NCI-H2196 (cell line): ENCODE results near the gene JMJD1C.
"Not testable (repeated sequence)": the region's sequence is repeated elsewhere in the genome, so short reads cannot be mapped to it uniquely, and the experiment has no call there.

ENCODE experiments used
- DNase-seq: peaks from one replicate; lab custom pipeline; 2025; ENCODE audit not compliant: unreplicated experiment; lab: John Stamatoyannopoulos, UW

The JMJD1C gene

DNA sequence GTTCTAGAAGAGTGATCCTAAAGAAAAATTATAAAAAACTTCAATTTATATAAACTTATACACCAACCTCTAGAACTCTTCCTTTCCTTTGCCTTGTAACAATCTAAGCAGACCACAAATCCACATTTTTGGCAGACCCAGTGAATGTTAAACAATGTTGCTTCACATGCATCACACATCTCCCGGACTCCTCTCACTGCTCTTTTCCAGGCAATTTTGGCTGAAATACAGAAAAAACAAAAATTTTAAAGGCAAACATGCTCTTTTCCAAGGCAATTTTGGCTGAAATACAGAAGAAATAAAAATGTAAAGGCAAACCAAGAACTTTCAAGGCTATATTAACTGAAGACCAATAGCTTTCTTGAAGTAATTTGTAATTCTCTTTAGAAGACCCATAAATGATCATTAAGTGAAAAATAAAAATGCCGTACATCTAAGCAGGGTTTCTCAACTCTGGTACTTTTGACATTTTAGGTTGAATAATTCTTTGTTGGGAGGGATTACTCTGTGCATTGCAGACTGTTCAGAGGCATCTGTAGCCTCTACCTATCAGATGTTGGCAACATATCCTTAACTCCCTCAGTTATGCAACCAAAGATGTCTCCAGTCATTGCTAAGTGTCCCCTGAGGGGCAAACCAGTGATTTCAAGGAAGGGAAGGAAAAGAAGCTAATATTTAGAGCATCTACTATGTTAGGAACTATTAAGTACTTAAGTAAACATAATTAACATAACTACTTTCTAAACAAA, 268.3 kb downstream of the JMJD1C start:
- no peak for DNase-seq

DNA sequence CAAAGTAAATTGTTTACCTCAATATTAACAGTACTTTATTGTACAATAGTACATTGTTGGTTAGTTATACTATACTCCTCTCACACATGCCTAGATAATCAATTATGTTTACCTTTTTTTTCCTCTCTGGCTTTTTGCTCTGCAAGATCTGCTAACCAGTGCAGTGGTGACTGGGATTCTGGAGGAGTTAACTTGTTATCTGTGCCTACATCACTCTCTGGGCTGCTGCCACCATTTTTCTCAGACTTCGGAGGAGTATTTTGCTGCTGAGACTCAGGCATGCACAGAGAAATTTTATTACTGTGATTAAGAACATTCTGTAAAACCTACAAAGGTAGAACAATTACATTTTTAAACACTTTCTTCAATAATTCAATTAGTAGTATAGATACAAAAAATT, 273.0 kb downstream of the JMJD1C start:
- no peak for DNase-seq

DNA sequence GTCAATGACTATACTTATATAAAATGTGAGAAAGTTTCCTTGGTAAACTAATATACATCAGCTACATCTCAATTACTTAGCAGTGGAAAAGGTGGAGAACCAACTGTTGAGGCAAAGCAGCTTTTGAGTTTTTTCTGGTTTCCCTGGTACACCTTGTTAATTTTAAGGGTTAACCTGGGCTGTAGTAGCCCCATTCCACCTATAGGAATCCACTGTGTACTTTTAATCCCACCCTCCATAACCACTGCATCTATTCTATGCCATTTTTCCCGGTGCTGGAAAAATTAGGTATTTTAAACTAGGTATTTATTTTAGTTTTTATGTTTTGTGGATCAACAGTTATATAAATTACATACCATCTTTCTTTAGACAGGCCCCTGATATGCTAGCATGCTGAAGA, 290.2 kb downstream of the JMJD1C start:
- DNase-seq, result no peak

DNA sequence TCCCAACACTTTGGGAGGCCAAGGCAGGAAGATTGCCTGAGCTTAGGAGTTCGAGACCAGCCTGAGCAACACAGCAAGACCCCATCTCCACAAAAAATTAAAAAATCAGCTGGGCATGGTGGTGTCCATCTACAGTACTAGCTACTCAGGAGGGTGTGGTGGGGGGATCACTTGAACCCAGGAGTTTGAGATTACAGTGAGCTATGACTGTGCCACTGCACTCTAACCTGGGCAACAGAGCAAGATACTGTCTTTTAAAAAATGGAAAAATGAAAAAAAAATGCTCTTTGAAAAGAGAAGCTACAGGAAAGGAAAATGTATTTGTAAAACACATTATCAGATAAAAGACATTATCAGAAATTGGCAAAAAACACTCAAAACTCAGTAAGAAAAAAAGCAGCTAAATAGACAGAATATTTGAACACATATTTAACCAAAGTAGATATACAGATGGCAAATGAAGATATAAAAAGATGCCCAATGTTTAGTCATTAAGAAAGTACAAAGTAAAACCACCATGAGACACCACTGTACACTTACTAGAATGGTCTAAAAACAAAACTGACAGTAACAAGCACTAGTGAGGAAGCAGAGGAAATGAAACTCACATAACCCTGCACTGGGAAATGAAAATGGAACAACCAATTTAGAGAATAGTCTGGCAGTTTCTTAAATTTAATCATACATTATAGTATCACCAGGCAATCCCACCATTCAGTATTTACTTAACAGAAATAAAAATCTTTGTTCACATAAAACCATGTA, 292.1 kb downstream of the JMJD1C start:
- DNase-seq, result no peak

DNA sequence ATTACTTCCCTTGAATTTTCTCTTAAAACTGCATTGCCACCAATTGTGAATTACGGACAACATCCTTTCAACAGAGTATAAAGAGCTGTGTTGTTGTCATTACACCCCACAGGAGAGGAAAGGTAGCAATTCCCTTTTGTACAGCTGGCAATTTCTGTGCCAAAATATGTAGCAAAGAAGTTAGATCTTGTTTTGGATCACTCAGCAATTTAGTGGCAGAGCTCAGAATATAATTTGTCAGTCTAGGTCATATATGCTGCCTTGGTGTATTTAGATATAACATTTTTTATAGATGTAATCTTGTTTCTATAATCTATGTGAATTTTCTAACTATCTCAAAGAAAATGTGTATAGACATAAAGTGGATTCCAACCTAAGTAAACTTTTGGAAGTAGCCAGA, 293.9 kb downstream of the JMJD1C start:
- DNase-seq, result no peak

DNA sequence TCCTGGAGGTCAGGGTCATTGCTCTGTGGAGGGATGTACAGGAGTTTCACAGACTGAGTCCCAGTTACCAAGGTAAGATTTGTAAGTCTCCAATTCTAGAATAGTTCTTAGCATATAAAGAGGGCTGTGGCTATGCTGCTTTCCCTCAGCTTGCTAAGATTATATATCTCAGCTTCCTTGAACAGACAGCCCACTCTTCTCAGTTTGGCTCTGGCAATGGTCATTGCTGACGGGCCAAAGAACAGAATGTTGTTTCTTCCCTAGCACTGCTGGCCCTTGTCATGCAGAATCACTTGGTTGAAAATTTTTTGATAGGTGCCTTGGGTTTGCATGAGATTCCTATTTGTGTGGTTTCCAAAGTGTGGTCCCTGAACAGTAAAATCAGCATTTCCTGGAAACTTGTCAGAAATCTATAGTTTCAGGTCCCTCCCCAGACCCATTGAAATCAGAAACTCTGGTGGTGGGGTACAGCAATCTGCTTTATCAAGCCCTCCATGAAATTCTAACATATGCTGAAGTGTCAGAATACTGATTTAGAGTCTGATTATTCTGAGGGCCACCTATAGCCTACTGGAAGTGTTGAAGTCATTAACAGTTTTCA, 294.4 kb downstream of the JMJD1C start:
- DNase-seq, result no peak

DNA sequence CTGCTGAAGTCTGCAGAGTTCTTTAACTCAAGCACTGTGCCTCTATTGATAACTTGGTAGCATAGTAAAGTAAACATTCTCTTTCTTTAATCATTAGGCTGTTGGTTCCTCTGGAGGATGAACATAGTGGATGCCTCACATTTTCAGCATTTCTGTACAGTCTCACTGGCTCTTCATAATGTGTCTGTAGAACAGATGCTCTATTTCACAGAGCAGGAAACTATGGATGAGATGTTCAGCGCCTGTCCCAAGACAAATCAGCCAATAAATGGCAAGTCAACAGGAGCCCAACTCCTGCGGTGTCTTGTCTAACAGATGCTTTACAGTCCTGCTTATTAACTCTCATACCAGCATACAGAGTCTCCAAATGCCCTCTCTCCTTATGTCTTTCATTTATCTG, 296.2 kb downstream of the JMJD1C start:
- no peak for DNase-seq

DNA sequence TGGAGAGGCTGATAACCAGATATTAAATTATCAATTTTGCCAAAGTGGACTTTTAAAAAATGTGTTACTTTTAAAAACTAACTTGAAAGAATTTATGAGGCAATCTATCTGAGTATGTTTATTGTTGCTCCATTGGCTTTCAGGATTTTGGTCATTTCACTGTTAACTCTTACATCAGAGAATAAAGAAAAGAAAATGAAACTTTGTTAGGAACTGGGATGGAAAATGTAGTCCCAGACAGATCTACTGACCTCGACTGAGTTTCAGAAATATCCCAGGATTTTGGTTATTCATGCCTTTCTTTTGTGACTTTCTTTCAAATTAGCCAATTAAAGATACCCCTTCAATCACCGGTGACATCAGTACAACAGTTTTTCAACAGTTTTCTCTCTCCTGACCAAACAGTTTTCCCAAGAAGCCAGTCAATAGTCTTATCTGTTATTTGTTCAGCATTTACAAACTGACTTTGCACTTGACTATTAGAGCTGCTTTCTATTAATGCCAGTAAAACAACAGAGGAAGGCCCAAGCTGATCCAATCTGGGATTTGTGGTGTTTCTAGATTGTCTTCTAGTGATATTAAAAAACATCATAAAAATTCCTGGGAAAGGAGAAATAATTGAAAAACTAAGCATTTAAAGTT, 296.8 kb downstream of the JMJD1C start:
- no peak for DNase-seq

DNA sequence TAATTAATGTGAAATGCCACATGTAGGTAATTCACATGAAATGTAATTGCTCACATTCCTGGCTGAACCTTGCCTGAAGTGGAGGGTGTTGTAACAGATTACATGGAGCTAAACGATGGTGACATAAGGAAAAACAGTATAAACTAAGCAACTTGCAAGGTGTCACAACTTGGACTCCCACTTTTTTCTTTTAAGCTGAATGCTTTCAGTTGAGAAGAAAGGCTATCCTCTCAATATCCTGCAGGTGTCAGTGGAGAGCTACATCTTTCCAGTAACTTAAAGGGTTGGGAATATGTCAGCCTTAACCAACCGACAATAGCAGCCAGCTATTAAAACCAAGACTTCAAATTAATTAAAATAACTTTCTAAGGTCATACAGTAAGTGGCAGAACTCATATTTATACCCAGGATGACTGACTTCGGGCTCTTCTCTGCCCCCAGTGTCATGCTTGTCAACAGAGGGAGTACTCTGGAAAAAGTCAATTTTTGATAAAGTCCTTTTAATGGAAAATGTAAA, 299.0 kb downstream of the JMJD1C start:
- DNase-seq, result peak; percentile 35

DNA sequence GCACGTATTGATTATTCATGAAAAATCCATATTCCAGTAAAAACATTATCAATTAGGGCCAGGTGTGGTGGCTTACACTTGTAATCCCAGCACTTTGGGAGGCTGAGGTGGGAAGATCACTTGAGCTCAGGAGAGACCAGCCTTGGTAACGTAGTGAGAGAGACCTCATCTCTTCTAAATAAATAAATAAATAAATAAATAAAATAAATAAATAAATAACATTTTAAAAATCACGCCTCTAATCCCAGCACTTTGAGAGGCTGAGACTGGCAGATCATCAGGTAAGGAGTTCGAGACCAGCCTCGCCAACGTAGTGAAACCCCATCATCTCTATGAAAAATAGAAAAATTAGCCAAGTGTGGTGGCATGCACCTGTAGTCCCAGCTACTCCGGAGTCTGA, 300.5 kb downstream of the JMJD1C start:
- DNase-seq, result no peak

DNA sequence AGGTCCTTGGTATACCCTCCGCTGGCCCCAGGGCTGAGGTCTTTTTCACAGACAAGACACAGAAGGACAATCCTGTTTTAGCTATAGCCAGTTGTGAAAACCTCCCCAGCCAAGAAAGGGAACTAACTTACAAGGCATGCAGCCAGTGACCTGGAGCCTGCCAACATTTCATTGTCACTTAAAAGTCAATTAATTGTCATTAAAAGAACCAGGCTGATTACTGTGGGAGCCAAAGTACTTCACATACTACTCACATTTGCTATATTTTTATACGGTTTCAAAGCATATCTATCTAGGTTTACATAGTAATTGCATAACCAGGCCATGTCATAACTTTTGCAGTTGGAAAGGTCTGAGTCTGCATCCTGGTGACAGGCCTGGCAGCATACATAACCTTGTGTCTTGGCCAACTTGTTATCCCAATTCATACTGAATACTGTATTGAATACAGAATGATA, 301.6 kb downstream of the JMJD1C start:
- no peak for DNase-seq

DNA sequence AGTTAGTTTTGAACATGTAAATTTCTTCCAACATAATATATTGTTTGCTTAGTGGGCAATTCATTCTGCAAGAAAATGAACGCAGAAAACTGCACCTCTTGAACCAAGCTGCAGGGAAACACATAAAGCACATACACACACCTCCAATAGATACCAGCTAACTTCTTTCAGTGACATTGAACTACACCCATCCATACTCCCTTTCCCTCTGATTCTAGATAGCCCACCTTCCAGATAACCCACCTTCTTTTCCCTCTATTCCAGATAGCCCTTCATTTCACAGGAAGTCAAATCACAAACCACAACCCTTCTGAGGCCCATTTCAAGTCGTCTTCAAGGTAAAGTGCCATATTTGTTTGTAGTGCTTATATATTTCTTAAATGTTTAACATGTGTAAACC, 304.2 kb downstream of the JMJD1C start:
- DNase-seq, result no peak

DNA sequence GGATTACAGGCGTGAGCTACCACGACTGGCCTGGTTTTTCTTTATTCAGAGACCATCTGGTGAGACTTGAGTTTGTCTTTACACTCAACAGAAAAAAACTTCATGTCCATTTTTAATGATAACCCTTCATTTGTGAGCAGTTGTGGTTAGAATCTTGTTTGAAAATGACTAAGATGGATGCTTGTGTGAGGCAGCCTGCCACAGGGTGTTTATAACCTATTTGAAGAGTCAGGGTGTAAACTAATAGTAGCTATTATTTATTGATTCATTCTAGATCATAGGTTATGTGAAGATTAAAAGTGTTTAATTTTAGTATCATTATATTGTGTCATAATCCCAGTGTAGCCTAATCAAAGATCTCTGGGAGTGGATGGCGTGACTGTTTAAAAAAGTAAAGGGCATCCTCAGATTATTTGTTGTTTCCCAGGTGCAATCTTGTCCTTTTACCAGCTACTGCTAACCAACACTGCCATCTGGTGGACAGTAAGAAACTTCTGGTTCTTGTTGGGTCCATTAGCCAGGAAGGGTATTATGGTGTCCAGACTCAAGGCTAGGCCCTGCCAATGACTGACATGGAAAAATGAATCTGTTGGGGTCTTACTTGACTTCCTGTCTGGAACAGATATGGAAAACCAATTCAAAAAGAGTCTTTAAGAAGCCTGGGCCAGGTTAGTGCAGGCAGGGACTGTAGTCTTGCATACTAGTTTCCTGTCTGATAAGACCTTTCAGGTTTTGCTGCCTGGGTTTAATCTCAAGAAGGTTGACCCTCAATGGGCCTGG, 307.7 kb downstream of the JMJD1C start:
- DNase-seq, result peak; percentile 52

DNA sequence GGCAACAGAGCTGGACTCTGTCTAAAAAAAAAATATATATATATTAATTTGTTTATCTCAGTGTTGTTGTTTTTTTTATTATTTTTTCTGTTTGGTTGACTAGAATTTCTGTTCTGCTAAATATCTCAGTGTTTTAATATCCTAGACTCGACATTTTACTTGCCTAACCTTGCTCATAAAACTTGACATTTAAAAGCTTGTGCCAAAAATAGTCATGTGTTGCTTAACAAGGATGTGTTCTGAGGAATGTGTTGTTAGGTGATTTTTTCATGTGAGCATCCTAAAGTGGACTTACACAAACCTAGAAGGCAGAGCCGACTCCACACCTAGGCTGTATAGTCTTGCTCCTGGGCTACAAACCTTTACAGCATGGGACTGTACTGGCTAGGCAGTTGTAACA, 309.5 kb downstream of the JMJD1C start:
- no peak for DNase-seq

DNA sequence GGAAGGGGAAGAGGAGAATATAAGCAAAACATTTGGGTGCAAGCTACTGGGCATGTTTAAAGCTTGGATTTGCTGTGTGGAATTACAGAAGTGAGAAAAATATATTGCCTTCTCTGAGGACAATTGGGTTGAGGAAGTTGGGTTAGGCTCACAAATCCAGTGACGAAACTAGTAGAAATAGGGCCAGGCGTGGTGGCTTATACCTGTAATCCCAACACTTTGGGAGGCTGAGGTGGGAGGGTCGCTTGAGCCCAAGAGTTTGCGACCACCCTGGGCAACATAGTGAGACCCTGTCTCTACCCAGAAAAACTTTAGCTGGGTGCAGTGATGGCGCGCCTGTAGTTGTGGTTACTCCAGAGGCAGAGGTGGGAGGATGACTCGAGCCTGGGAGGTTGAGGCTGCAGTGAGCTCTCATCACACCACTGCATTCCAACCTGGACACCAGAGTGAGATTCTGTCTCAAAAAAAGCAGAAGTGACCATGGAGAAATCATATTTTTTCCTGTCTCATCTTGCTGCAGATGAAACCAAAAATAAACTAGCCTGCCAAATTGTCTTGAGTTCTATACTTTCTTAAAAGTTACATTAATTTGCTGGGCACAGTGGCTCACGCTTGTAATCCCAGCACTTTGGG, 310.3 kb downstream of the JMJD1C start:
- no peak for DNase-seq

DNA sequence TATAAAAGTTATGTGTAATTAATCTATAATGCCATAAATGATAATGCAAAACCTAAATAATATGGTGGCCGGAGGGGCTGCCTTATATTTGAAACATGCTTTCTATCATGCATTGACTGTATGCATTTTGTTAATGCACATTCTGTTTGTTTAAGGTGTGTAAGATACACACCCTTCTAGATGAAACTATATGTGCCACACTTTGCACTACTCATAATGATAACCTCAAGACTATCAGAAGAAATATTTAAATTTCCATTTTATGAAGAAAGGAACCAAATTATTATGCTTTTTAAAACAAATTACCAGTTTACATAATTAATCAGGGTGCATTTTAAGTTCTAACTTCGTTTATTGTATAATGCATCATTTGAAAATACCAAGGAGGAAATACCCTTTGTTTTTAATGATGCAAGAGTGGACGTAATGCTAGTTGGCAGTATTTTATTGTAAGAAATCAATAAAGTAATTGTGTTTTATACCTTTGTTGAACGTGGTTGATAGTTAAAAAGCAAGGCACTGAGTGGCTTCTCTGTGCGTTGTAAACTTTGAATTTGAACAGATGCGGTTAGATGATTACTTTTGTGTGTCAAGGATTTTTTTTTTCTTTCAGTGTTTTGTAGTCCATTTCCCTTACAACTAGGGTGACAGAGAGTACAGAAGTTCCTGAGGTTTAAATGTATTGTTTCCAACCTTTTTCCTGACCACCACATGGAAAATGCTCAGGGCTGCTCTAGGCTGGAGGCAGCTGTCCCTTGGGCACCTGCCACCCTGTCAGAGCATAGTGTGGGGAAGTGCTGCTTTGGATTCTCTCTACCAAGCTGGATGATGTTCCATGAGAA, 311.0 kb downstream of the JMJD1C start:
- DNase-seq, result no peak

DNA sequence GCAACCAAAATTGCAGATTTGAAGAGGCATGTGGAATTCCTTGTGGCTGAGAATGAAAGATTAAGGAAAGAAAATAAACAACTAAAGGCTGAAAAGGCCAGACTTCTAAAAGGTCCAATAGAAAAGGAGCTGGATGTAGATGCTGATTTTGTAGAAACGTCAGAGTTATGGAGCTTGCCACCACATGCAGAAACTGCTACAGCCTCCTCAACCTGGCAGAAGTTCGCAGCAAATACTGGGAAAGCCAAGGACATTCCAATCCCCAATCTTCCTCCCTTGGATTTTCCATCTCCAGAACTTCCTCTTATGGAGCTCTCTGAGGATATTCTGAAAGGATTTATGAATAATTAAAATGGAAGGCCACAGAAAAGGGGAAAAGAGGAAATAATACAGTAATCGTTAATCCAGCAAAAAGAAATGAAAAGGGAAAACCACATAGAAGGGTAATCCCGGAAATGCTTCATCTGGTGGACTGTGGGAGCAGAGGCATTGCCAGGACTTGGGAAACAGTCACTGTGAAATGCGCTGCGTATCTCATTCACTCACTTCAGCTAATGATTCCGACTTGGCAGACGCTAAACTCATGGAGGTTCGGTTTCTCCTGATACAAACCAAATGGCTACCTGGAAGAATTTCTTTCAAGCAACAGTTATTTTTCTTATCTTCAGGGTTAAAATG, 311.8 kb downstream of the JMJD1C start:
- DNase-seq, result not testable (repeated sequence)

DNA sequence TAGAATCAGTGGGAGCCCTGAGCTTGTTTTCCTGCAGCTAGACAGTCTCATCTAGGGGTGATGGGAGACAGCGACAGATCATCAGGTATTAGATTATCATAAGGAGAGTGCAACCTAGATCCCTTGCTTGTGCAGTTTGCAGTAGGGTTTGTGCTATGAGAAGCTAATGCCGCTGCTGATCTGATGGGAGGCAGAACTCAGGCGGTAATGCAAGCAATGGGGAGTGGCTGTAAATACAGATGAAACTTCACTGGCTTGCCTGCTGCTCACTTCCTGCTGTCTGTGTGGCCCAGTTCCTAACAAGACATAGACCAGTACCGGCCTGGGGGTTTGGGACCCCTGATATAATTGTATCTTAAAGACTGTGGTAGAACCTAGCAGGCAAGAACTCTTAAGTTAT, 315.0 kb downstream of the JMJD1C start:
- DNase-seq, result no peak

DNA sequence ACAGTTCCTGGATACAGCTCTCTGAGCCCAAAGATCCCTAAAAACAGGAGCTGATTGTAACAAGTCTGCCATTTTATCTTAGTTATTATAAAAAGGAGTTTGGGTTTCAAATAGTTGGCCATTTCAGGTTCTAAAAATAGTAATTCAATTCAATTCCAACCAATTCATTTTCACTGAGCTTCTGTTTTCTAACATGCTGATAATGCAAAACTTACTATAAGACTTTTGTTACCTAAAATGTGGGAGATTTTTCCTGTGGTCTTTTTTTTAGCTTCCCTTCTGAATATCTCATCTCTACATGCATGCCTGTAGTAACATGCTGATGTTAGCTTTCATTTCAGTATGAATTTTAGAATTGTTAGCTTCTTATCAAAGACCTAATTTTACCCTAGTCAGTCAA, 319.3 kb downstream of the JMJD1C start:
- no peak for DNase-seq
